HG03342 (cell line): ENCODE measurements around the gene PBX2.
A peak's percentile ranks its signal among the peaks of the same experiment; 100 is the strongest.
"Not testable (repeated sequence)": the region's sequence is repeated elsewhere in the genome, so short reads cannot be mapped to it uniquely, and the experiment has no call there.

ENCODE experiments used
- ATAC-seq: cut with Tn5 transposase; IDR thresholded peaks from one replicate; pipeline ENCODE4 v1.9.1; 2021; ENCODE audit warnings: mild to moderate bottlenecking, moderate library complexity; ENCODE audit not compliant: unreplicated experiment

Gene PBX2

GRCh38 chr6:32187725-32188380, 2.1 kb downstream of the PBX2 start:
- ATAC-seq, result not testable (repeated sequence)

GRCh38 chr6:32187009-32187709, 2.8 kb downstream of the PBX2 start:
- no peak for ATAC-seq

- not testable (repeated sequence) for ATAC-seq
Measured at GRCh38 chr6:32186151-32186840, 3.7 kb downstream of the PBX2 start.

GRCh38 chr6:32185681-32186131, 4.3 kb downstream of the PBX2 start:
- not testable (repeated sequence) for ATAC-seq

GRCh38 chr6:32184084-32184640, 5.8 kb downstream of the PBX2 start, which contains the start of gene AGER:
AGER (minus strand) TSS chr6:32184253; CDS start chr6:32184222, 31 bp downstream.
- ATAC-seq, result no peak

- ATAC-seq, result no peak
Measured at GRCh38 chr6:32183483-32184083, 6.4 kb downstream of the PBX2 start.

GRCh38 chr6:32183030-32183429, 7.0 kb downstream of the PBX2 start:
- no peak for ATAC-seq

- ATAC-seq, result no peak
Measured at GRCh38 chr6:32182555-32182981, 7.4 kb downstream of the PBX2 start.

GRCh38 chr6:32181915-32182529, 8.0 kb downstream of the PBX2 start:
- ATAC-seq, result no peak

- no peak for ATAC-seq
Measured at GRCh38 chr6:32181148-32181702, 8.8 kb downstream of the PBX2 start.

GRCh38 chr6:32179766-32180405, 10.1 kb downstream of the PBX2 start:
- no peak for ATAC-seq

GRCh38 chr6:32178547-32179440, 11.2 kb downstream of the PBX2 start:
- no peak for ATAC-seq

GRCh38 chr6:32177788-32178546, 12.0 kb downstream of the PBX2 start, which contains the start of gene RNF5:
RNF5 (plus strand) TSS chr6:32178405; CDS start chr6:32178512, 107 bp downstream.
- ATAC-seq, result peak; percentile 70

- no peak for ATAC-seq
Measured at GRCh38 chr6:32177183-32177787, 12.7 kb downstream of the PBX2 start.

GRCh38 chr6:32176476-32177182, 13.4 kb downstream of the PBX2 start:
- no peak for ATAC-seq

- peak; percentile 42 for ATAC-seq
Measured at GRCh38 chr6:32175711-32176475, 14.1 kb downstream of the PBX2 start, which contains the start of gene AGPAT1. AGPAT1 (minus strand) TSS chr6:32176084; CDS start chr6:32171496, 4,588 bp downstream.
